Stimulated activated CD8-positive, alpha-beta memory T cell treated with anti-CD3 and anti-CD28 coated beads, Interleukin-12 subunit alpha, Interleukin-12 subunit beta, amount 100 ng/mL, for 24 hours (primary cell): Measurements from ENCODE around the gene CCR2.
"Not testable (repeated sequence)": the region's sequence is repeated elsewhere in the genome, so short reads cannot be mapped to it uniquely, and the experiment has no call there.

Source experiments
- DNase-seq: peaks from one replicate; pipeline ENCODE4 v3.0.0-alpha.2; 2020; ENCODE audit errors: extremely low read depth

The CCR2 gene

DNA sequence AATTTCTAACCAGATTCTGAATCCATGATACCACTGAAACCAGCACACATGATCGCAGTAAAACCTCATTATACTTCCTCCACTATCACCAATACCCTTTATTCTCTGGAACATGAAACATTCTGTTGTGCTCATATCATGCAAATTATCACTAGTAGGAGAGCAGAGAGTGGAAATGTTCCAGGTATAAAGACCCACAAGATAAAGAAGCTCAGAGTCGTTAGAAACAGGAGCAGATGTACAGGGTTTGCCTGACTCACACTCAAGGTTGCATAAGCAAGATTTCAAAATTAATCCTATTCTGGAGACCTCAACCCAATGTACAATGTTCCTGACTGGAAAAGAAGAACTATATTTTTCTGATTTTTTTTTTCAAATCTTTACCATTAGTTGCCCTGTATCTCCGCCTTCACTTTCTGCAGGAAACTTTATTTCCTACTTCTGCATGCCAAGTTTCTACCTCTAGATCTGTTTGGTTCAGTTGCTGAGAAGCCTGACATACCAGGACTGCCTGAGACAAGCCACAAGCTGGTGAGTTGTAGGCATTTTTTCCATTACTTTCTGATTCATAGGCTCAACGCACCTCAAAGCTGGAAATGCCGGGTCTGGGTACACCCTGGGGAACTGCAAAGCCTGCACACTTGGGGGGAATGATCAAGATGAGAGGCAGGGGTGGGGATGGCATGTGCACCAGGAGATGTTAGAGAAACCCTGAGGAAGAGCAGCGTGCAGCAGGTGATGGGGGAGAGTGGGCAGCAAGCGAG lies at the start of gene CCR2:
Gene CCR2 (plus strand): TSS at position 465 of the 764 bp plus-strand sequence. CDS start 3,417 bp downstream, outside the sequence.
- DNase-seq, result no peak

DNA sequence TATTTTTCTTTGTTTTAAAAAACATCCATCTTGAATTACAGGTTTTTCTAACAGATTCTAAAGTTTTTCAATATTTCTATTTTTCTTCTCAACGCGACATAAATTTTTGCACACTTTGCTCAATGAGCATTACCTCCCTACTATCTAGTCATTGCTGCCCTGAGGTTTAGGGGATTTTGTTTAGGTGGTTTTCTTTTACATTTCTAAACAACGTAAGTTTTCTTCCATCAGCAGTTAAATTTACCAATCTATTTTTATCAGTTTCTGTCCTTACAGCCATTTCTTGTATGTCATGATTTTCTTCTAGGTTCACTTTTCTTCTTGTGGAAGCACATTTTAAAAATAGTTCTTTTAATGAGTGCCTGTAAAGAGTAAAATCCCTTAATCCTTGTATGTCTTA lies 49.2 kb upstream of the CCR2 start:
- DNase-seq, result no peak

DNA sequence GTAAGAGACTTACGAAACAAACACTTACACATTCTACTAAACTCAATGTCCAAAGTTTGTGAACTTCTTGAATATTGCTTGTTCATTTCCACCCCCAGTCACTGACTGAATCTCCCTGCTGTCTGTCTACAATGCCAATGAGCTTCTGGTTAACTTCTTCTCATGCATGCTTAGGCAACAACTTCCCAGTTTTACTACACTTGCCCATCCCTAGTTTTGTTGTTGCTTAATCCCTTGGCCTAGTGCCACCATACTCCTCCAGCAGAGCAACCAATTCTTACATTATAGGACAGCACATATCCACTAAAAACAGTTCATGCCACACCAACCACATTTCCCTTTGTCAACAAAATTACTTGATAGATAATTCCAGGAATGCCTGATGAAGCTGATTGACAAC lies 40.9 kb upstream of the CCR2 start:
- no peak for DNase-seq

DNA sequence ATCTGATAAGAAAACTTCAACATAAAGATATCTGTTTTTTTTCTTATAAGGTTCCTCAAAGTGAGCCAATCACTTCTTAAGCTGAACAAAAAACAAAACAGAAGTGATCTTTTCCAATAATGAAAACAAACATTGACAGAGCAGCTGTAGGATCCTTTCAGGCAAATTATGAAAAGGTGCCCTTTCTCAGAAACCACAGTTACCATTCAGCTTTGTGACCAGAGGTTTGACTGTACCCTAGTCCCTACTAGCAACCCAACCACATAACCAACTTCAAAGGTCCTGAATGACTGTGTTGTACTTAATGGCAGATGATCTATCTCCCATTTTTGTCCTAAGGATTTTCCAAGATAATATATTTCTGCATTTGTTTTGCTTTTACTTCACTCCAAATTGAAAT lies 39.4 kb upstream of the CCR2 start:
- DNase-seq, result no peak

DNA sequence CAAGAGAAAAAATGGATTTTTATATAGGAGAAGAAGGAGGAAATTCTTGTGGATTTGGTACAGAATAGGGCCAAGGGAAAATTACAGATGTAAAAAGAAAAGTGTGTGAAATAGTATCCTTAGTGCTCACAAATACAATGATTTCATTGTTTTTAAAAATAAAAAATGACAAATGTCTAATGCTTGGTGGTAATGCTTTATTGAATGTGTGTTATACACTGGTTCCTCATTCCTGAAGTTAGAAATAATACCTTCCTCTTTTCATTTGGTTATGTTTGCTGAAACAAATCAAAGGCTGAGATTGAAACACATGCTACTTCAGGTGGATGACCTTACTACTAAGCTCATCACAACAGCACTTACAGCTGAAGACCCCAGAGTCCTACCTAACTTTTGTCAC lies 37.7 kb upstream of the CCR2 start:
- DNase-seq, result no peak

DNA sequence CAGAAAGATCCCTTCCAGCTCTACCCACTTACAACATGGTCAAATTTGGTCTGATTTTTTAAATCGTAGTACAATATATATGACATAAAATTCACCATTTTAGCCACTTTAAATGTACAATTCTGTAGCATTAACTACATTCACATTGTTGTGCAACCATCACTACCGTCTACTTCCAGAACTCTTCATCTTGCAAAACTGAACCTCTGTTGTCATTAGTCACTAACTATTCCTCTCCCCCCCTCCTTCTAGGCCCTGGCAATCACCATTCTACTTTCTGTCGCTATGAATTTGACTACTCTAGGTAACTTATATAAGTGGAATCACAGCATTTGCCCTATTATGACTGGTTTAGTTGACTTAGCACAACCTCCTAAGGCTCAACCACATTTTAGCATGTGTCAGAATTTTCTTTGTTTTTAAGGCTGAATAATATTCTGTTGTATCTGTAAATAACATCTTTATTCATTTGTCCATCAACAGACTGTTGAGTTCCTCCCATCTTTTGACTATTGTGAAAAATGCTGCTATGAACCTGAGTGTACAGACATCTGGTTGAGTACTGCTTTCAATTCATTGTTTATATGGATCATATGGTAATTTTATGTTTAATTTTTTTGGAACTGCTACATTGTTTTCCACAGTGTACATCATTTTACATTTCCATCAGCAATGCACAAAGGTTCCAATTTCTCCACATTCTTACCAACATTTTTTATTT lies 35.5 kb upstream of the CCR2 start:
- no peak for DNase-seq

DNA sequence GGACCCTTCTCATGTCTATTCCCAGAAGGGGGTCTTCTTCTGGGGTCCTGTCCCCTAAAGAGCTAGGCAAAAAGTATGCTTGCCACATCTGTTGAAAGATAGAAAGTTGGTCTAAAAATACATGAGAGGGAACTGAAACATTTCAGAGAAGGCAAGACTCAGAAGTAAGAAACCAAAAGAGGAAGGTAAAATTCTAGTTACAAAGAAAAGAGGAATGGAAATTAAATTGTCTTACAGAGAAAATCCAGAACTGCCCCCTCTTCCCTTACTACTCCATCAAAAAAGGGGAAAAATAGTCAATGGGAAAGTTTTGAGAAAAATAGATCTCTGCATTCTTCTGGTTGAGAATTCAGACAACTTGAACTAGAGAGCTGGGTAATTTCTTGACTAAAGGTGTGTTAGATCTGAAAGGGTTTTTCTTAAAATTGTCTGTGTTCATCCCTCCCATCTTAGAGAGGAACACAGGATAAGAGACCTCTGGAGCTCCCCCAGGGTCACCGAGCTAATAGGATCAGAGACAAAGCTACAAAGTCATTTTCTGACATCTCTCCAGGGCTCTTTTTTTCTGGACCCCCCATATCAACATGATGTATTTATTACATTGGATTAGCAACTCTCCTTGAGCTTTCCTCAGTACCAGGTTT lies 32.3 kb upstream of the CCR2 start:
- no peak for DNase-seq

DNA sequence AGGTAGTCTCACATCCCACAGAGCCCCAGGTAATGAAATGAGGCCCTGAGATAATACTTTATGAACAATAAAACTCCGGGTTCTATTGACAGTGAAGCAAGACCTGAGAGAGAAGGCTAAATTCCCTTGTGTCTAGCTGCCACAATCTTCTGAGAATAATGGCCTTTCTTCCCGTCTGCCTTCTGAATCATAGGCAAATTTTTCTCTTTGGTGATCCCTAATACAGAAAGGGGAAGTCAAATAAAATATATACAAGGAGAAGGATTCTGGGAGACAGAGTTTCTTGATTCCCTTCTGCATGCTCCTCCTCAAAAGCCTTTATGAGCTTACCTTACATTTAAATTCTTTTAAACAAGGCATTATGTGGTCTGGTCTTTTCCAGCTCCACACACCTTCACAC lies 29.9 kb upstream of the CCR2 start:
- no peak for DNase-seq

DNA sequence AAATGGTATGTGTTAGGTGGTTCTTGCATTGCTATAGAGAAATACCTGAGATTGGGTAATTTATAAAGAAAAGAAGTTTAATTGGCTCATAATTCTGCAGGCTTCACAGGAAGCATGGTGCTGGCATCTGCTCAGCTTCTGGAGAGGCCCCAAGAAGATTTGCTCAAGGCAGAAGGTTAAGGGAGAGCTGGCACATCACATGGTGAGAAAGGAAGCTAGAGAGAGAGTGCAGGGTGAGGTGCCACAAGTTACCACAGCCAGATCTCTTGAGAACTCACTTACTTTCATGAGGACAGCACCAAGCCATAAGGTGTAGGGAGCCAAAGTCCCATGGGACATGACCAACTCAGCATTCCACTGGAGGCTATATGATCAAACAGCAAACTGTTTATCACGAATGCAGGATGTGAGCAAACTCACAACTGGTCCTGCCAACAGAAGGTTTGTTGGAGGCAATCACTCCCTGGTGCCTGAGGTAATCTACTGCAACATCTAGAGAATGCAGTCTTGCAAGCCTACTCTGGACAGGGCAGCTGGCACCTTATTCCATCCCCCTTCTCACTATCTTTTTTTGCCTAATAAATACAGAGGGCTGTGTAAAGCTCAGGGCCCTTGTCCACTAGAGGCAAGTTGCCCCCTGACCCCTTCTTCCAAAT lies 28.1 kb upstream of the CCR2 start:
- no peak for DNase-seq

DNA sequence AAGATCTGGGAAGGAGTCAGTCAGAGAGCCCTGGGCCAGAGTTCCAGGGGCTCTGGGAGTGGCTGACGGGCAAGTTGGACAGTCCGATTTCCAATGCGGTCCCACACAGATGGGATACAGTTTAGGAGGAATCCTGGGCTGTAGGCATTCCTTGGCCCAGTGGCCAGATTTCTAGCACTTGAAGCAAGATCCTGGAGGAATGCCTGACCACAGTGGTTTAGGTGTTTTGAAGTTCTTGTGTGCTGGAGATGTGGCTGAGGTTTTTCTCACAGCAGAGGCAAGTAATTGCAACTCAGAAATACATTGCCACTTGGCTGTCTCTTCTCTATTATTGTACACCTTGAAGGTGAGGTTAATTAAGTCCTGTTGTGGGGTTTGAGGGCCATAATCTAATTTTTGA lies 23.2 kb upstream of the CCR2 start:
- DNase-seq, result not testable (repeated sequence)

DNA sequence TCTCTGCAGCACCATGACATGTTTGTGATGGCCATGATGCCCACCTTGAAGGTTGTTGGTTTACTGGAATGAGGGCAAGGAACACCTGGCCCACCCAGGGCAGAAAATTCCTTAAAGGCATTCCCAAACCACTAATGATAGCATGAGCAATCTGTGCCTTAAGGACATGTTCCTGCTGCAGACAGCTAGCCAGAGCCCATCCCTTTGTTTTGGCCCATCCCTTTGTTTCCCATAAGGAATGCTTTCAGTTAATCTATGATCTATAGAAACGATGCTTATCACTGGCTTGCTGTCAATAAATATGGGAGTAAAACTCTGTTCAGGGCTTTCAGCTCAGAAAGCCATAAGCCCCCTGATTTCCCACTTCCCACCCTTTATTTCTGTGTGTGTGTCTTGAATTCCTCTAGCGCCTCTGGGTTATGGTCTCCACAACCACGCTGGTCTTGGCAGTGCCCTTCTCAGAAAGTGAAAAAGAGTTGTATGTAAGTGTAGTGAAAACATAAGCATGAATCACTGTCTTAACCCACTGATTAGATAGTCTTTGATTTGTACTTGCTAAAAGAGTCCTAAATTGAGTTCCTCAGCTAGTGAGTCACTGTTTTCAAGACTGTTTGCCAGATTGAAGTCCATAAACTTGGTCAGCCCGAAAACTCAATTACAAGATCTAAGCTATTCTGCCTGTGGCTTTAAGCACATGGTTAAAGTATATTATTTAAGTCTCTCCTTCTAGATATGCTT lies 19.0 kb upstream of the CCR2 start:
- DNase-seq, result no peak

DNA sequence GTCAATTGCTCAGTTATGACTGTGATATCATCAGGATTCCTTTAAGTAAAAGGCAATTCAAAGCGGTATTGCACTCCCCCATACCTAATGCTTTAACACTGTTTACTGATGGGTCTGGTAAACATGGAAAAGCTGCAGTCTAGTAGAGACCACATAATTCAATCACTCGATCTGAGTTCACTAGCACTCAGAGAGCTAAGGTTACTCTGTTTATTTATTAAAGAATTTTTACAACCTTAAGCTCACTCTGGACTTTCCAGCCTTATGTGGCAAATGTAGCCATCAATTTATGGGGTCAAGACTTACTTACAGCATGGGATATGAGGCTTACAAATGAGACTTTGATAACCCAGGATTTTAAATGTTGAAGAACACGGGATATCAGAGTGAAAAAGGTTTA lies 18.4 kb upstream of the CCR2 start:
- DNase-seq, result no peak

DNA sequence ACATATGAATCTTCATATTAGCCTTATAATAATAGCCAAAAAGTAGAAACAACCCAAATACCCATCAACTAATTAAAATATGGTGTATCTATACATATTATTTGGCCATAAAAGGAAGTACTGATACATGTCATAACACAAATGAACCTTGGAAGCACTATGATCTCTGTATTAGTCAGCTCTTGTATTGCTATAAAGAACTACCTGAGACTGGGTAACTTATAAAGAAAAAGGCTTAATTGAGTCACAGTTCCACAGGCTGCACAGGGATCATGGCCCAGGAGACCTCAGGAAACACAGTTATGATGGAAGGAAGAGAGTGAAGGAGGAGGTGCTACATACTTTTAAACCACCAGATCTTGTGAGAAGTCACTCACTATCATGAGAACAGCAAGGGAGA lies 16.0 kb upstream of the CCR2 start:
- DNase-seq, result no peak

DNA sequence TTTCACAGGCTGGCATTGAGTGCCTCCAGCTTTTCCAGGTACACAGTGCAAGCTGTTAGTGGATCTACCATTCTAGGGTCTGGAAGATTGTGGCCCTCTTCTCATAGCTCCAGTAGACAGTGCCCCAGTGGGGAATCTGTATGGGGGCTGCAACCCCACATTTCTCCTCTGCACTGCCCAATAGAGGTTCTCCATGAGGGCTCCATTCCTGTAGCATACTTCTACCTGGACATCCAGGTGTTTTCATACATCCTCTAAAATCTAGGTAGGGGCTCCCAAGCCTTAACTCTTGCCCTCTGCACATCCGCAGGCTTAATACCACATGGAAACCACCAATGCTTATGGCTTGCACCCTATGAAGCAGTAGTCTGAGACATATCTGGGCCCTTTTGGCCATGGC lies 15.1 kb upstream of the CCR2 start:
- no peak for DNase-seq

DNA sequence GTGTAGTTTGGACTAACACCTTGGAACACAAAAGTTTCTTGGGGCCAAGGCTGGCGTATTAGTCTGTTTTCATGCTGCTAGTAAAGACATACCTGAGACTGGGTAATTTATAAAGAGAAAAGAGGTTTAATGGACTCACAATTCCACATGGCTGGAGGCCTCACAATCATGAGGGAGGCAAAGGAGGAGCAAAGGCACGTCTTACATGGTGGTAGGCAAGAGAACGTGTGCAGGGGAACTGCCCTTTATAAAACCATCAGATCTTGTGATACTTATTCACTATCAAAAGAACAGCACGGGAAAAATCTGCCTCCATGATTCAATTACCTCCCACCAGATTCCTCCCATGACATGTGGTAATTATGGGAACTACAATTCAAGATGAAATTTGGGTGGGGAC lies 9.4 kb upstream of the CCR2 start:
- DNase-seq, result no peak

DNA sequence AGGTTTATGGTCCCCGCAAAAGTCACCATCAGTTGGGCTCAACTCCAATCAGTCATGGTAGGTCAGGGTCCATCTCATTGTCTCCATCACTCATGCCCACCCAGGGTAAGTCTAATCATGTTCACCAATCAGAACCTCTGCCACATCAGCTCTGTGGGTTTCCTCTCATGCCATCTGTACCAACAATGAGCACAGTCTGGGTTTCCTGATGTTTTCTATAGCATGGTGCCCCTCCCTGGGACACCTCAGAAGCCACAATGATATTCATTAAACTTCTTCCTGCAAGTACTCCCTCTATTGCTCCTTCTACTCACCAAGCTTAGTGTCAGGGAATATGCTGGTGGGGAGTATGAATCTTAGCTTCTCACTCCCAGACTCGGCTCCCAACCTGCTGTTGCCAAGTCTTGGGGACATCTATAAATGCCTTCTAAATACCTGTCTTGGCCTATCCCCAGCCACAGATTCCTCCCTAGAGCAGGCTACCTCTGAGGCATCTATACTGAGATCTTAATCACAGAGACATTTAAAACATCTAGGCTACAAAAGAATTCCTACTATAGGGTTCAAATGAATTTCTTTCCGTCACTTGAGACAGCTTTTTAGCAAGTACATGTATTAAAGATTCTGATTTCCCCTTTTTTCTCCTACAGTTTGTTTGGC lies 5.0 kb upstream of the CCR2 start:
- DNase-seq, result no peak

DNA sequence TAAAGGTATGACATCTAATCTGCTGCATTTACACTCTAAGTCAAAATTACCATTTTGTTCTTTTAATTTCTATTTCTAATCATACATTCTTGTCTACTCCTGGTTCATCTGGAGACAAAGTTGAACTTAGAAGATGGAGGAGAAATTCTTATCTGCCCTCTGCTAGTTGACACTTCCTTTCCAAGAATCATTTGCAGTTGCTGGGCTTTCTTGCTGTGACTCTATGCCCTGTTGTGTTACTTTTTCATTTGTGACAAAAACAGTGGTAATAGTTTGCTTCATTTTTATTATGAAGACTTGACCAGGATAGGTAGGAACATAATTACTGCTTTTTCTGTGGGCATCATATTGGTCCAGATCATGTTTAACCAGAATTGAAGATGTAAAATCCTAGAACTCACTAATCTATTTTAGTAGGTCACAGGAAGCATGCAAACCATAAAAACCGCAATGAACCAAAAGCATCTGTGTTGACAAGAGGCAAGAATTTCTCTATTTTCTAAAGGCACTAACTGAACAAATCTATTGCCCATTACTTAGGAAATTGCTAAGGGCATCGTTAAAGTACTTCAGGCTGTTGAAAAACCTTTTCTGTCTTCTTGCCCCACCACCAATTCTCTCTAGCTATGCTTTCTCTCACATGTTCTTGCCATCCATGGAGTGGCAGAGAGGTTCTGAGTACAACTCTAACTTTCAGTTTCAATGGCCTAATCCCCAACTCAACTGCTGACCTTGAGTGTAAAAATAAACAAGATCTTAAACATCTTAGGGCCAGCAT lies 4.2 kb upstream of the CCR2 start:
- no peak for DNase-seq

DNA sequence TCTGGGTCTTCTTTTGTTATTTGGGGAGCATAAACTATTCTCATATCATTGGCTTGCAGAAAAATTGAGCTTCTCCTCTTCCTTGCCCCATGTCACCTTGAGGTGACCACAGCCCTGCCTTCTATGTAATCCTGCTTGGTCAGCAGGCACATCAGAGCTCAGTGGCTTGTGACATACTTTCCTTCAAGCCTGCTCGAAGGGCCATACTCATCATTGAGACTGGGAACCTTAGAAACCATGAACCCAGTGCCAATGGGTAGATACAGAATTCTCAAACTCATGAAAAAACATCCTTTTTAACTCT lies 3.7 kb upstream of the CCR2 start:
- DNase-seq, result no peak

DNA sequence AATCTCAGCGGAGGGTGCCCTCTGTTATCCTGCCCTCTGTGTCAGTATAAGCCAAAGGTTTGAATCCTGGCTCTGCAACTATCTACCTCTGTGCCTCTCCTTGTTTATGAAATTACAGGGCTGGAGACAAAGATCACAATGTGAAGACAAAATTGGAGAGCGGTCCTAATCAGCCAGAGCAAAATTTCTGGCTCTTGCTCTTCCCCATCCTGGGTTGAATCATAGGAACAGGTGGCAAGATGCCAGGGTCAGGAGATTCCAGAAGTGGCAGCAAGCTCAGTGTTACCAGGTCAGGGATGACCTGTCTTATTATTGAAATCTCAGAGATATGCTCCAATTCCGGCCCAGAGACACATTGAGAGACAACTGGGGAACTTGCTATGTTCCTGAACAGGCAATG lies 2.3 kb upstream of the CCR2 start:
- no peak for DNase-seq

DNA sequence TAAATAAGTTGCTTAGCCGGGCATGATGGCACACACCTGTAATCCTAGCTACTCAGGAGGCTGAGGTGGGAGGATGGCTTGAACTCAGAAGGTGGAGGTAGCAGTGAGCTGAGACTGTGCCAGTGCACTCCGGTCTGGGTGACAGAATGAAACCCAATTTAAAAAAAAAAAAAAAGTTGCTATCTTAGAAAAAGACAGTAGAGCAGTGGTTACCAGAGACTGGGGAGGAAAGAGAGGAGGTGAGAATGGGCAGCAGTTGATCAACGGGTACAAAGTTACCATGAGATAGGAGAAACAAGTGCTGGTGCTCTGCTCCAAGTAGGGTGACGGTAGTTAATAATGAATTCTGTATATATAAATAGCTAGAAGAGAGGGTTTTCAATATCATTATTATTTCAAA lies 821 bp upstream of the CCR2 start:
- no peak for DNase-seq

DNA sequence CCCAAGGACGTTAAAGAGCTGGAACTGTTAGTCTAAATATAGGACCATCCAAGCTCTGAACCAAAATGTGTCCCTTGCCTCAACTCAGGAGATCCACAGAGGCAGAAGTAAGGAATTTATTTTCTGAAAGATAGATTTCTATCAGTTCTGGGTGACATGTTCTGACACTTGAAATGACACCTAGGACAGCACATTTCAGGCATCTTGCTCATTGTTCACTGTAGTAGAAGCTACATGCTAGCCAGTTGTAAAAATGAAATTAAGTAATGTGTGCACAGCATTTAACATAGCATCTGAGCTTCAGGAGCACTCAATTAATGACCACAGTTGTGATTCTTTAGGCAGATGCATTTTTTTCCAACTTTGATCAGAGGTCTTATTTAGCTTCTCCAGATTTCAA lies 567 bp downstream of the CCR2 start:
- no peak for DNase-seq
